Keratinocyte (primary cell): ENCODE data around the gene CDC42EP3. TPM values are rescaled to one million over a fixed set of nuclear protein-coding genes. Genes with fewer than 3 reads are reported as not detected.
A peak's percentile ranks its signal among the peaks of the same experiment; 100 is the strongest.

Experiments
- DNase-seq: peaks from one replicate; pipeline ENCODE4 v3.0.0-alpha.2; 2011; ENCODE audit warnings: low read depth, missing footprints, low spot score
- FAIRE-seq: peaks from 2 replicates; lab custom pipeline; 2011; peaks lifted over from hg19 to GRCh38; lab: Jason Lieb, UNC
- H2AFZ ChIP-seq: 2 replicates; pipeline ENCODE4 v1.6.0; 2012; ENCODE audit warnings: low read length, control low read depth, inconsistent platforms; ENCODE audit not compliant: control insufficient read depth
- H3K27ac ChIP-seq: 2 replicates; pipeline ENCODE4 v1.5.1; 2011; ENCODE audit warnings: low read length; ENCODE audit not compliant: control insufficient read depth, insufficient read depth
- H3K27me3 ChIP-seq: 3 replicates; pipeline ENCODE4 v1.6.0; 2011; ENCODE audit warnings: low read length; ENCODE audit not compliant: control insufficient read depth, insufficient read depth; ENCODE audit errors: extremely low read depth
- H3K36me3 ChIP-seq, 2 experiments: 2 replicates in 1 of 2; 3 replicates in 1 of 2; pipeline ENCODE4 v1.5.1; 2011; ENCODE audit warnings: low read length in 2 of 2, mild to moderate bottlenecking in 1 of 2; ENCODE audit not compliant: control insufficient read depth in 2 of 2, insufficient read depth in 2 of 2; ENCODE audit errors: extremely low read depth in 1 of 2
- H3K4me1 ChIP-seq: 3 replicates; pipeline ENCODE4 v1.5.1; 2011; ENCODE audit warnings: low read length; ENCODE audit not compliant: control insufficient read depth, insufficient read depth; ENCODE audit errors: extremely low read depth
- H3K4me2 ChIP-seq: 3 replicates; pipeline ENCODE4 v1.6.0; 2011; ENCODE audit warnings: low read depth, low read length; ENCODE audit not compliant: control insufficient read depth, insufficient read depth; ENCODE audit errors: extremely low read depth
- H3K4me3 ChIP-seq, 3 experiments: fragments of 200-600 bp in 1 of 3; sonication (generic) in 1 of 3; 2 replicates in 2 of 3; 3 replicates in 1 of 3; pipeline ENCODE4 v1.5.1; 2011 to 2016; ENCODE audit warnings: low read length in 3 of 3, mild to moderate bottlenecking in 3 of 3, control low read depth in 2 of 3, inconsistent platforms in 1 of 3, low read depth in 1 of 3, mixed read lengths in 1 of 3, mixed run types in 1 of 3, moderate library complexity in 1 of 3; ENCODE audit not compliant: control insufficient read depth in 2 of 3, insufficient read depth in 2 of 3; ENCODE audit errors: extremely low read depth in 1 of 3
- H3K79me2 ChIP-seq: 2 replicates; pipeline ENCODE4 v1.6.0; 2012; ENCODE audit warnings: low read length; ENCODE audit not compliant: control insufficient read depth, insufficient read depth
- H3K9ac ChIP-seq: 3 replicates; pipeline ENCODE4 v1.6.0; 2011; ENCODE audit warnings: low read length; ENCODE audit not compliant: control insufficient read depth, insufficient read depth; ENCODE audit errors: extremely low read depth
- H3K9me1 ChIP-seq: 3 replicates; pipeline ENCODE4 v1.6.0; 2011; ENCODE audit warnings: low read length; ENCODE audit not compliant: control insufficient read depth, insufficient read depth; ENCODE audit errors: extremely low read depth
- H3K9me3 ChIP-seq: 2 replicates; pipeline ENCODE4 v1.5.1; 2012; ENCODE audit warnings: low read depth, low read length; ENCODE audit not compliant: control insufficient read depth
- H4K20me1 ChIP-seq: 3 replicates; pipeline ENCODE4 v1.6.0; 2011; ENCODE audit warnings: low read length; ENCODE audit not compliant: control insufficient read depth, insufficient read depth; ENCODE audit errors: extremely low read depth
- EZH2 ChIP-seq: IDR thresholded peaks from one replicate; pipeline ENCODE4 v1.6.1; 2012; ENCODE audit warnings: inconsistent platforms, mild to moderate bottlenecking, low read length, moderate library complexity
- dilution Hi-C: fragments of 300-500 bp; cut with MboI; formaldehyde crosslinking; loops from one replicate; pipeline ENCODE4 v1.7.0; 2020; ENCODE audit warnings: low sequenced_read_pairs; ENCODE audit not compliant: extremely low pct_ligation_motif_present
- polyA plus RNA-seq, 5 experiments: library from polyadenylated mRNA; depleted of rRNA in 3 of 5; stranded (reverse) in 3 of 5; stranded (forward) in 1 of 5; unstranded in 1 of 5; fragments of >200 nt; gene quantifications; 1 replicate in 1 of 5; 2 replicates in 3 of 5; 3 replicates in 1 of 5; pipeline versions ENCODE4 v1.2.1 to v1.2.3, GENCODE V29; 2011 to 2012; ENCODE audit warnings: missing spikeins in 2 of 5, low read depth in 1 of 5, low replicate concordance in 1 of 5
- TF ChIP-seq, protein P1 (sequence below), 3 experiments: IDR thresholded peaks in 1 of 3; conservative IDR thresholded peaks in 1 of 3; optimal IDR thresholded peaks in 1 of 3; 2 replicates in 2 of 3; 3 replicates in 1 of 3; pipeline versions ENCODE3 to v1.5.1; 2011; ENCODE audit warnings: low read length in 3 of 3, mild to moderate bottlenecking in 3 of 3, moderate library complexity in 2 of 3, control low read depth in 1 of 3, inconsistent platforms in 1 of 3; ENCODE audit not compliant: insufficient read depth in 2 of 3; ENCODE audit errors: extremely low read depth in 1 of 3

The CDC42EP3 gene
- polyA plus RNA-seq, 1 donor (not counting 4 experiments of a cell fraction or from before 2014, with no cell fraction given) = 34.6 TPM

DNA sequence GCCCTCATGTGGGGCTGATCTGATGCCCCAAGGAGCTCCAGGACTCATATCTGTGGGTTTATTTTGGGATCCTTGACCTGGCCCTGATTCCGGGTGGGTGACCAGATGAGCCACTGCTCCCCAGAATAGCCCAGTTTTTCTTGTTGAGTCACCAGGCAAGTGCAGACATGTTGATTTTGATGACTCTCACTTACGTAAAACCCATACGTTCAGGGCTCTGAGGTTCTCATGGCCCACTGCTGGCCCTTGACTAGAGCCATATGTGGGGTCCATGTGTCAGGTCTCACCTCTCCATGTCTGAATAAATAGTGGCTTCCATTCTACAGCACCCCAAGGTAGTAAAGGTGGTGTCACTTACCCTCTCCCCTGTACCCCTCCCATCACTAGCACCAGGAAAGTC, 41.9 kb downstream of the CDC42EP3 start:
- DNase-seq (no peak), FAIRE-seq (peak; percentile 63)
- TF ChIP-seq, protein P1, sequence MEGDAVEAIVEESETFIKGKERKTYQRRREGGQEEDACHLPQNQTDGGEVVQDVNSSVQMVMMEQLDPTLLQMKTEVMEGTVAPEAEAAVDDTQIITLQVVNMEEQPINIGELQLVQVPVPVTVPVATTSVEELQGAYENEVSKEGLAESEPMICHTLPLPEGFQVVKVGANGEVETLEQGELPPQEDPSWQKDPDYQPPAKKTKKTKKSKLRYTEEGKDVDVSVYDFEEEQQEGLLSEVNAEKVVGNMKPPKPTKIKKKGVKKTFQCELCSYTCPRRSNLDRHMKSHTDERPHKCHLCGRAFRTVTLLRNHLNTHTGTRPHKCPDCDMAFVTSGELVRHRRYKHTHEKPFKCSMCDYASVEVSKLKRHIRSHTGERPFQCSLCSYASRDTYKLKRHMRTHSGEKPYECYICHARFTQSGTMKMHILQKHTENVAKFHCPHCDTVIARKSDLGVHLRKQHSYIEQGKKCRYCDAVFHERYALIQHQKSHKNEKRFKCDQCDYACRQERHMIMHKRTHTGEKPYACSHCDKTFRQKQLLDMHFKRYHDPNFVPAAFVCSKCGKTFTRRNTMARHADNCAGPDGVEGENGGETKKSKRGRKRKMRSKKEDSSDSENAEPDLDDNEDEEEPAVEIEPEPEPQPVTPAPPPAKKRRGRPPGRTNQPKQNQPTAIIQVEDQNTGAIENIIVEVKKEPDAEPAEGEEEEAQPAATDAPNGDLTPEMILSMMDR (optimal IDR thresholded peaks at IDR 0.05 in 1 of 3, IDR thresholded peaks at IDR 0.05 in 1 of 3, conservative IDR thresholded peaks at IDR 0.05 in 1 of 3; ENCODE audit: extremely low read depth in 1 of 3, insufficient read depth in 2 of 3, low read length in 3 of 3) = no peak
- no peak for TF ChIP-seq EZH2
- no peak overlapping the region for H3K9ac ChIP-seq
- dilution Hi-C loops = no loop called here
- no peaks in the 10 kb centered on the region for H4K20me1 ChIP-seq
- no peak overlapping the region for H3K4me2 ChIP-seq
- no peak overlapping the region for H2AFZ ChIP-seq
- H3K27me3 ChIP-seq = no peaks in the 10 kb centered on the region
- H3K4me1 ChIP-seq = peaks cover 25% of the 10 kb centered on the region
- no peaks in the 10 kb centered on the region for H3K9me1 ChIP-seq
- H3K4me3 ChIP-seq = no peak overlapping the region
- H3K9me3 ChIP-seq = no peaks in the 10 kb centered on the region
- no peaks in the 10 kb centered on the region for H3K79me2 ChIP-seq
- H3K36me3 ChIP-seq = no peaks in the 10 kb centered on the region
- peak overlapping the region; percentile 57 for H3K27ac ChIP-seq

DNA sequence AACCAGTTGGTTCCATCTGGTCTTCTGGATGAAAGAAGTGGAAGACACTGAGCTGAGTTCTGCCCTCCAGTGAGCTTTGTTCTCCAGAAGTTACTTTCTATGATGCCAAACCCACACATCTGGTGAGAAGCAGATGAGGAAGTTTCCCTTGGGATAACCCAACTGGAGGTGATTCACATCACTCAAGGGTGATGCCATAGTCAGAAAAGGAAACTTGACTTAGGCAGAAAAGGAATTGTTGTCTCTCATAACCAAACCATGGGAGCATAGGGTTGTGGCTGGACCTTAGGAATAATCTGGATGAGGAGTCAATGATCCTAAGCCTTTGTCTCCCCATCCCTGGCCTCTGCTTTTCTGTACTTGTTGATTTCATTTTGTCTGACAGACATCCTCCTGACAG, 43.7 kb downstream of the CDC42EP3 start:
- Histone ChIP-seq H3K9me3 (no peaks in the 10 kb centered on the region), H3K4me3 (no peak overlapping the region), H3K27me3 (no peaks in the 10 kb centered on the region), H3K4me2 (no peak overlapping the region), H2AFZ (no peak overlapping the region), H3K9ac (no peak overlapping the region), H3K79me2 (no peaks in the 10 kb centered on the region), H3K9me1 (no peaks in the 10 kb centered on the region), H3K27ac (no peak overlapping the region), H3K36me3 (no peaks in the 10 kb centered on the region), H3K4me1 (peaks cover 34% of the 10 kb centered on the region), H4K20me1 (no peaks in the 10 kb centered on the region)
- FAIRE-seq = peak; percentile 75
- dilution Hi-C loops = no loop called here
- no peak for DNase-seq
- no peak for TF ChIP-seq EZH2
